GM12878 (cell line): Measurements from ENCODE around the gene TOR1B. TPM values are rescaled to one million over a fixed set of nuclear protein-coding genes. Genes with fewer than 3 reads are reported as not detected.
A peak's percentile ranks its signal among the peaks of the same experiment; 100 is the strongest.

ENCODE experiments used
- ATAC-seq: fragments of 200-7000 bp; cut with Tn5 transposase; 3 replicates; pipeline ENCODE4 v1.9.1; 2020; ENCODE audit warnings: mild to moderate bottlenecking, moderate library complexity
- BruUV-seq: library from RNA; stranded (reverse); fragments of 400-500 nt; replicated peaks from 2 replicates; lab custom pipeline; 2021; lab: Mats Ljungman, UMichigan
- CTCF ChIA-PET: fragments of 300-600 bp; sonication (Branson Sonifier 250); formaldehyde crosslinking; extraction: SDS; loops from one replicate; lab custom pipeline; 2021; ENCODE audit warnings: inconsistent platforms; lab: Yijun Ruan, JAX
- POLR2A ChIA-PET: fragments of 350-600 bp; formaldehyde crosslinking; extraction: SDS; loops from one replicate; lab custom pipeline; 2021; ENCODE audit warnings: inconsistent platforms; lab: Charles Lee
- RAD21 ChIA-PET: fragments of 300-600 bp; sonication (Branson Sonifier 250); formaldehyde crosslinking; loops from one replicate; lab custom pipeline; 2023; ENCODE audit warnings: antibody characterized with exemption; ENCODE audit not compliant: unreplicated experiment; lab: Charles Lee
- SMC1A ChIA-PET: fragments of 300-600 bp; sonication (Branson Sonifier 250); formaldehyde crosslinking; loops from one replicate; lab custom pipeline; 2023; ENCODE audit not compliant: unreplicated experiment, uncharacterized antibody; lab: Charles Lee
- DNase-seq: peaks from one replicate; pipeline ENCODE4 v3.0.0-alpha.2; 2011; ENCODE audit warnings: low read depth, low spot score
- FAIRE-seq: peaks from 3 replicates; lab custom pipeline; 2011; peaks lifted over from hg19 to GRCh38; lab: Jason Lieb, UNC
- H2AFZ ChIP-seq: 2 replicates; pipeline ENCODE4 v1.6.0; 2011; ENCODE audit warnings: low read depth, low read length, control low read depth; ENCODE audit not compliant: control insufficient read depth
- H3K27ac ChIP-seq: 2 replicates; pipeline ENCODE4 v1.5.1; 2011; ENCODE audit warnings: control low read depth; ENCODE audit not compliant: control insufficient read depth, insufficient read depth
- H3K27me3 ChIP-seq, 2 experiments: replicated peaks in 1 of 2; 2 replicates each; pipeline versions ENCODE4 v1.6.0 to v1.6.1; 2011; ENCODE audit warnings: low read length in 1 of 2; ENCODE audit not compliant: control insufficient read depth in 2 of 2, insufficient read depth in 2 of 2
- H3K36me3 ChIP-seq, 2 experiments: 2 replicates each; pipeline ENCODE4 v1.5.1; 2011; ENCODE audit warnings: low read length in 1 of 2; ENCODE audit not compliant: control insufficient read depth in 2 of 2, insufficient read depth in 2 of 2
- H3K4me1 ChIP-seq: 2 replicates; pipeline ENCODE4 v1.6.1; 2011; ENCODE audit warnings: mild to moderate bottlenecking, low read length, moderate library complexity, mixed read lengths; ENCODE audit not compliant: control insufficient read depth, insufficient read depth
- H3K4me2 ChIP-seq: 2 replicates; pipeline ENCODE4 v1.6.0; 2011; ENCODE audit warnings: control low read depth; ENCODE audit not compliant: control insufficient read depth, insufficient read depth
- H3K4me3 ChIP-seq: fragments of 200-600 bp; sonication (generic); 2 replicates; pipeline ENCODE4 v1.5.1; 2016
- H3K79me2 ChIP-seq: 2 replicates; pipeline ENCODE4 v1.6.0; 2011; ENCODE audit warnings: low read length; ENCODE audit not compliant: control insufficient read depth, insufficient read depth
- H3K9ac ChIP-seq: 2 replicates; pipeline ENCODE4 v1.8.0; 2011; ENCODE audit warnings: low read length, control low read depth, mixed read lengths; ENCODE audit not compliant: control insufficient read depth, insufficient read depth
- H3K9me3 ChIP-seq: replicated peaks from 3 replicates; pipeline ENCODE4 v1.5.1; 2011; ENCODE audit warnings: mild to moderate bottlenecking, low read length; ENCODE audit not compliant: control insufficient read depth, insufficient read depth
- H4K20me1 ChIP-seq: 2 replicates; pipeline ENCODE4 v1.6.0; 2011; ENCODE audit not compliant: control insufficient read depth, insufficient read depth
- EGR1 ChIP-seq, 2 experiments: IDR thresholded peaks; 1 replicate in 1 of 2; 2 replicates in 1 of 2; pipeline ENCODE4 v1.6.1; 2011 to 2012; ENCODE audit warnings: low read depth in 2 of 2, low read length in 2 of 2, borderline replicate concordance in 1 of 2, mild to moderate bottlenecking in 1 of 2, moderate library complexity in 1 of 2
- KLF5 ChIP-seq: fragments of 450-650 bp; IDR thresholded peaks from 2 replicates; pipeline ENCODE4 v1.6.1; 2014; ENCODE audit warnings: mild to moderate bottlenecking; ENCODE audit not compliant: partially characterized antibody
- MEF2A ChIP-seq: IDR thresholded peaks from 2 replicates; pipeline ENCODE4 v1.6.1; 2011; ENCODE audit warnings: low read depth, mild to moderate bottlenecking, low read length, moderate library complexity; ENCODE audit not compliant: insufficient read depth
- NFIC ChIP-seq: IDR thresholded peaks from 2 replicates; pipeline ENCODE4 v1.6.1; 2012; ENCODE audit warnings: low read depth, mild to moderate bottlenecking, inconsistent platforms, low read length, moderate library complexity
- PBX3 ChIP-seq: IDR thresholded peaks from 2 replicates; pipeline ENCODE4 v1.6.1; 2011; ENCODE audit warnings: mild to moderate bottlenecking, low read depth, low read length, moderate library complexity; ENCODE audit not compliant: insufficient replicate concordance
- RELB ChIP-seq: fragments of 450-650 bp; IDR thresholded peaks from 2 replicates; pipeline ENCODE4 v1.6.1; 2017; ENCODE audit warnings: low read depth, mild to moderate bottlenecking, moderate library complexity
- SRF ChIP-seq, 2 experiments: IDR thresholded peaks; 2 replicates each; pipeline ENCODE4 v1.6.1; 2011; ENCODE audit warnings: low read depth in 2 of 2, low read length in 2 of 2, mild to moderate bottlenecking in 1 of 2, moderate library complexity in 1 of 2
- TAF1 ChIP-seq: IDR thresholded peaks from 2 replicates; pipeline ENCODE4 v1.6.1; 2011; ENCODE audit warnings: mild to moderate bottlenecking, low read depth, low read length, borderline replicate concordance
- ZNF274 ChIP-seq: IDR thresholded peaks from one replicate; pipeline ENCODE4 v1.8.0; 2011; ENCODE audit not compliant: insufficient read length, insufficient read depth
- ZNF687 ChIP-seq: fragments of 450-650 bp; IDR thresholded peaks from 2 replicates; pipeline ENCODE4 v1.6.1; 2017; ENCODE audit warnings: mild to moderate bottlenecking, moderate library complexity
- WGBS: methylation state at CpG from one replicate; pipeline ENCODE4 v1.1.6; 2016; ENCODE audit warnings: low lambda C conversion rate; ENCODE audit not compliant: insufficient replicate concordance, insufficient coverage; ENCODE audit errors: missing lambda C conversion rate; 5-methylcytosine and 5-hydroxymethylcytosine counted together
- in situ Hi-C: fragments of 300-500 bp; cut with MboI; formaldehyde crosslinking; loops from 9 replicates; pipeline ENCODE4 v1.14.3; 2018; ENCODE audit warnings: mixed read lengths
- intact Hi-C: fragments of 100-400 bp; cut with micrococcal nuclease; formaldehyde crosslinking; loops from one replicate; pipeline ENCODE4 v1.14.2; 2022; ENCODE audit not compliant: unreplicated experiment
- polyA plus RNA-seq, 11 experiments: library from polyadenylated mRNA; depleted of rRNA in 4 of 11; unstranded in 6 of 11; stranded (reverse) in 5 of 11; fragments of >200 nt; fragmentation: Nextera tagmentation in 4 of 11; fragmentation: Illumina TruSeq in 1 of 11; extraction: Ambion mirVana in 4 of 11; extraction: Trizol in 1 of 11; gene quantifications; 1 replicate in 1 of 11; 2 replicates in 10 of 11; pipeline versions ENCODE4 v1.2.1 to v1.2.3, GENCODE V29; 2011 to 2016; ENCODE audit warnings: inconsistent platforms in 2 of 11, missing spikeins in 2 of 11, low read depth in 1 of 11
- total RNA-seq, 4 experiments: library from RNA; depleted of rRNA in 3 of 4; stranded (reverse); fragments of >200 nt in 3 of 4; fragmentation: Illumina TruSeq in 1 of 4; extraction: Trizol in 1 of 4; gene quantifications; 2 replicates each; pipeline versions ENCODE4 v1.2.1 to v1.2.3, GENCODE V29; 2013 to 2021

TOR1B gene
- total and polyA plus RNA-seq, 10 of the 15 experiments (the other 5 are each of a cell fraction or from before 2014, with no cell fraction given), result 1.8 to 17.5 (median 9.9) TPM

DNA sequence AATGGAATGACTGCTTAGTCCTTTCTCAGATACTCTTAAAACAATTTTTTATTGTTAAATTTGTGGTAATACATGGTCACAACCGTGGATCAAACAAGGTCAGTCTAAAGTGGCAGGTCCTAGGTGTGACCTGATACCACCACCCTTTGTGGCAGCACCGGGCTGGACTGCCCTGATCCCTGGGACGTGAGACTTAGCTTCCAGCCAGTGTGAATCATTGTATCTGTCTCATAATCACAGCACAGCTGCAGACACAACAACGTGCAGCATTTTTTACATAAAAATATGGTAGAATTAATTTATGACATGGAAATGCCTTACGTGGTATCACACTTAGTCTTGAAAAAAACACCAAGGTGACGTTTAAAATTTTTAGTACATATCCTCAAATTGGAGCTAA is 7.8 kb downstream of the TOR1B start (continued):
- TF ChIP-seq ZNF687, result no peak

DNA sequence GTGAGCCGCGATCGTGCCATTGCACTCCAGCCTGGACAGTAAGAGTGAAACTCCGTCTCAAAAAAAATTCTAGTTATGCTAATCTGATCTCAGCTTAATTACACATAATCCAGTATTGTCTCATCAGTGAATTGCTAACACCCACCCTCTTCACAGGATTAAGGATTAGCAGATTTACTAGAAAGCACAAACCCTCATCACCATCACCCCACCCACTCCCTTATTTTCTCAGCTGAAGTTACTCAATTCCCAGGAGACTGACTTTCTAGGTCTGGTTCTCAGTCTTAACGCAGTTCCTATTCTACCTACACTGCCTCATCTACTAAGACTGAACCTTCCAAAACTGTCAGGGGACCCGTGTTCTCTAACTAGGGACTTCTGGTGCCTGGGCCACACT is 9.0 kb downstream of the TOR1B start:
- CTCF ChIA-PET, result interaction anchor here (1.0 kb wide), 1 partner anchor 29 kb away, joined by 3 read pairs; no protein-coding TSS in a partner anchor
- intact Hi-C loops, result no loop called here
- RAD21 ChIA-PET, result no interaction called here
- DNase-seq (no peak), ATAC-seq (peak; percentile 76), FAIRE-seq (peak; percentile 27)
- H4K20me1 ChIP-seq, result no peaks in the 10 kb centered on the region
- no peaks in the 10 kb centered on the region for H3K79me2 ChIP-seq
- 5% methylated on average over 6 of the region's 6 CpGs for WGBS
- no peak overlapping the region for H3K4me2 ChIP-seq
- in situ Hi-C loops, result no loop called here
- no peak overlapping the region for H3K4me3 ChIP-seq
- SMC1A ChIA-PET, result interaction anchor here (0.6 to 1.6 kb wide), 2 partner anchors 9 to 32 kb away, joined by 3 to 5 read pairs; no protein-coding TSS in a partner anchor
- no peak overlapping the region for H2AFZ ChIP-seq
- BruUV-seq, result no TSS peak
- H3K27ac ChIP-seq, result no peak overlapping the region
- no peak overlapping the region for H3K9ac ChIP-seq
- H3K9me3 ChIP-seq, result no peaks in the 10 kb centered on the region
- H3K4me1 ChIP-seq, result peaks cover 3% of the 10 kb centered on the region
- peaks cover 7 to 21% of the 10 kb centered on the region in 2 experiments for H3K36me3 ChIP-seq
- no peaks in the 10 kb centered on the region for H3K27me3 ChIP-seq
- POLR2A ChIA-PET, result interaction anchor here (0.6 kb wide), 1 partner anchor 10 kb away, joined by 3 read pairs; no protein-coding TSS in a partner anchor
- TF ChIP-seq TAF1 (no peak), MEF2A (no peak), SRF (IDR thresholded peaks at IDR 0.05; ENCODE audit: low read depth in 2 of 2, low read length in 2 of 2) (no peak), ZNF687 (no peak), EGR1 (IDR thresholded peaks at IDR 0.05; ENCODE audit: borderline replicate concordance in 1 of 2, low read depth in 2 of 2, low read length in 2 of 2) (no peak), NFIC (no peak), KLF5 (no peak), RELB (no peak), PBX3 (no peak), ZNF274 (no peak)
